ENCODE measurements around the gene MC2R. TPM values are rescaled to one million over a fixed set of nuclear protein-coding genes. Genes with fewer than 3 reads are reported as not detected.

The MC2R gene
- total RNA-seq, 1 experiment from 2014 or later: not detected

DNA sequence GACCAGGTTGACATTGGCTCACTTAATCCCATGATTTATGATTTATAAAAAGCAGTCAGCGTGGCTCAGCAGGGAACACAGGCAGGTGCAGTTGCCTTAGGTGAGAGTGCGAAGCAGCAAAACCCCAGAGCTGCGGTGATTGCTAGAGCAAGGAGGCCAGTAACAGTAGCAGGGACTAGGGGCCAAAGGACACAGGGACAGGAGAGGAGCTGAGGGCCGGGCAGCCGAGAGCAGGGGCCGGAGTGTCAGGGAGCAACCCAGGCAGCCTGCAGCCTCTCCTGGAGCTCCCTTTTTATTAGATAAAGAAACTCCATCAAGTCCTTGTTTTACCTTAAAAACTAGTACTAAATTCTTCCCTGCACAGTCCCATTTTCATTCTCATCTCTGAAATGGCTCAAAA, 4.3 kb downstream of the MC2R start:
- Histone ChIP-seq H4K20me1 (ENCODE audit: control insufficient read depth, insufficient read depth, insufficient read length) (no peaks in the 10 kb centered on the region), H2BK120ac (ENCODE audit: low read depth, low read length, poor library complexity, severe bottlenecking) (no peak overlapping the region), H3K79me1 (ENCODE audit: insufficient read depth, low read depth, low read length, poor library complexity, severe bottlenecking) (no peaks in the 10 kb centered on the region), H3K4me2 (ENCODE audit: insufficient read depth, insufficient read length, low read length) (no peak overlapping the region), H2BK12ac (ENCODE audit: insufficient read length, low read depth, low read length) (no peak overlapping the region), H3K4me1 (ENCODE audit: insufficient read depth, low read length) (no peaks in the 10 kb centered on the region), H2AK5ac (ENCODE audit: insufficient read length, low read length) (no peak overlapping the region), H2BK20ac (ENCODE audit: low read depth, low read length, poor library complexity, severe bottlenecking) (no peak overlapping the region), H3T11ph (ENCODE audit: low read length) (no peak overlapping the region), H3K23me2 (ENCODE audit: insufficient read length, low read depth, low read length, poor library complexity, severe bottlenecking) (no peaks in the 10 kb centered on the region), H3K27me3 (ENCODE audit: insufficient read depth, low read length) (no peaks in the 10 kb centered on the region), H2BK15ac (ENCODE audit: low read depth, low read length) (no peak overlapping the region), H3K23ac (ENCODE audit: insufficient read length, low read depth, low read length) (no peak overlapping the region), H2AFZ (ENCODE audit: low read length) (no peak overlapping the region), H3K9ac (ENCODE audit: extremely low read depth, insufficient read length, low read length) (no peak overlapping the region), H3K14ac (ENCODE audit: insufficient read depth, low read length) (0 out of 2 replicates have a peak overlapping the region, but pooled peaks have one; percentile 24), H3K18ac (ENCODE audit: insufficient read length, low read depth, low read length) (no peak overlapping the region), H3K9me3 (ENCODE audit: control insufficient read depth, low read depth, low read length) (no peaks in the 10 kb centered on the region), H4K5ac (ENCODE audit: insufficient read length, low read depth, low read length) (no peak overlapping the region), H4K8ac (replicated peaks; ENCODE audit: insufficient read length, low read depth, low read length) (no peak overlapping the region), H3K79me2 (ENCODE audit: insufficient read depth, low read length) (no peaks in the 10 kb centered on the region), H2BK5ac (ENCODE audit: insufficient read length, low read length) (no peak overlapping the region), H3K27ac (ENCODE audit: insufficient read length, low read depth, low read length) (no peak overlapping the region), H4K91ac (ENCODE audit: insufficient read length, low read depth, low read length) (no peak overlapping the region), H3K4ac (ENCODE audit: low read depth, low read length) (no peak overlapping the region), H3K56ac (ENCODE audit: insufficient read length, low read depth, low read length) (no peak overlapping the region)
- H3K4me3 Mint-ChIP-seq: no peak overlapping the region
- H3K4me1 Mint-ChIP-seq: 0 out of 4 replicates have a peak, but pooled peaks cover 0 to 3% of the 10 kb centered on the region in 2 experiments
- H3K27me3 Mint-ChIP-seq (ENCODE audit: low read depth): no peaks in the 10 kb centered on the region; the same call in 1 of the 2 replicates
- no CpG with 5 or more reads among the region's 6 CpGs for WGBS (ENCODE audit: extremely low coverage, insufficient read length, low lambda C conversion rate)
- no peaks in the 10 kb centered on the region for H3K36me3 Mint-ChIP-seq (ENCODE audit: insufficient read depth in 1 of 3, low read depth in 3 of 3)
- TF ChIP-seq, protein P1, sequence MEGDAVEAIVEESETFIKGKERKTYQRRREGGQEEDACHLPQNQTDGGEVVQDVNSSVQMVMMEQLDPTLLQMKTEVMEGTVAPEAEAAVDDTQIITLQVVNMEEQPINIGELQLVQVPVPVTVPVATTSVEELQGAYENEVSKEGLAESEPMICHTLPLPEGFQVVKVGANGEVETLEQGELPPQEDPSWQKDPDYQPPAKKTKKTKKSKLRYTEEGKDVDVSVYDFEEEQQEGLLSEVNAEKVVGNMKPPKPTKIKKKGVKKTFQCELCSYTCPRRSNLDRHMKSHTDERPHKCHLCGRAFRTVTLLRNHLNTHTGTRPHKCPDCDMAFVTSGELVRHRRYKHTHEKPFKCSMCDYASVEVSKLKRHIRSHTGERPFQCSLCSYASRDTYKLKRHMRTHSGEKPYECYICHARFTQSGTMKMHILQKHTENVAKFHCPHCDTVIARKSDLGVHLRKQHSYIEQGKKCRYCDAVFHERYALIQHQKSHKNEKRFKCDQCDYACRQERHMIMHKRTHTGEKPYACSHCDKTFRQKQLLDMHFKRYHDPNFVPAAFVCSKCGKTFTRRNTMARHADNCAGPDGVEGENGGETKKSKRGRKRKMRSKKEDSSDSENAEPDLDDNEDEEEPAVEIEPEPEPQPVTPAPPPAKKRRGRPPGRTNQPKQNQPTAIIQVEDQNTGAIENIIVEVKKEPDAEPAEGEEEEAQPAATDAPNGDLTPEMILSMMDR (conservative IDR thresholded peaks at IDR 0.05): no peak
- DNase-seq: no peak
- no peaks in the 10 kb centered on the region for H3K9me3 Mint-ChIP-seq
- H3K27ac Mint-ChIP-seq: no peak overlapping the region
